ENCODE data around the gene TULP1.

TULP1 gene

DNA sequence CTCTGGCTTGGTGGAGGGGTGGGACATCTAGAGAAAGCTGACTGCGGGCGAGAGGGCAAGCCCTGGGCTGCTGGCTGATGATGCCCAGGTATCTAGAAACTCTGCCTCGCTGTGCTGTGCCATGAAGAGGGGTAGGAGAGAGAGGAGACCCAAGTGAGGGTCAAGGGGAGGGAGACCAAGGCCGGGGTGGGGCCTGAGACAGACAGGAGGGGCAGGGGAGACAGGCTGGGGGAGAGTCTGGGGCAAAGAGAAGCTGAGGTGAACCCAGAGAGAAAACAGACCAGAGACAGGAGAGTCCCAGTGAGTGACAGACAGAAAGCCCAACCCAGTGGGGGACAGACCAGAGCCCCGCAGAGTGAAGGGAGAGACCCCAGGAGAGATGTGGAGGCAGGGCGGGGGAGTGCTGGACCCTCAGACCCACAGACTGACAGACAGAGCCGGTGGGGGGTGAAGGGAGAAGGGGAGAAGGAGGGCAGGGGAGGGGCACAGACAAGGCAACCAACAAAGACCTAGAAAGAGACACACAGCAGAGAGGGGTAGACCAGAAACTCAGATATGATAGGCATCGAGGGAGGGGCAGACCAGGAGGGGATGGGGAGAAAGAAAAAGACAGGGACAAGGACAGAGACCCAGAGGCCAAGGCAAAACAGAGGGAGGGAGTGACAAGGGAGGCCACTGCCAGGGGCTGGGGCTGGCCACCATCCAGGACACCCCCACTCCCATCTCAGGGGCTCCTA is 21.7 kb downstream of the TULP1 start:
- peaks cover 83% of the 10 kb centered on the region for H3K4me1 Mint-ChIP-seq
- peak overlapping the region; percentile 68 for H3K27ac Mint-ChIP-seq
- no peaks in the 10 kb centered on the region for H3K36me3 Mint-ChIP-seq (ENCODE audit: low read depth)

DNA sequence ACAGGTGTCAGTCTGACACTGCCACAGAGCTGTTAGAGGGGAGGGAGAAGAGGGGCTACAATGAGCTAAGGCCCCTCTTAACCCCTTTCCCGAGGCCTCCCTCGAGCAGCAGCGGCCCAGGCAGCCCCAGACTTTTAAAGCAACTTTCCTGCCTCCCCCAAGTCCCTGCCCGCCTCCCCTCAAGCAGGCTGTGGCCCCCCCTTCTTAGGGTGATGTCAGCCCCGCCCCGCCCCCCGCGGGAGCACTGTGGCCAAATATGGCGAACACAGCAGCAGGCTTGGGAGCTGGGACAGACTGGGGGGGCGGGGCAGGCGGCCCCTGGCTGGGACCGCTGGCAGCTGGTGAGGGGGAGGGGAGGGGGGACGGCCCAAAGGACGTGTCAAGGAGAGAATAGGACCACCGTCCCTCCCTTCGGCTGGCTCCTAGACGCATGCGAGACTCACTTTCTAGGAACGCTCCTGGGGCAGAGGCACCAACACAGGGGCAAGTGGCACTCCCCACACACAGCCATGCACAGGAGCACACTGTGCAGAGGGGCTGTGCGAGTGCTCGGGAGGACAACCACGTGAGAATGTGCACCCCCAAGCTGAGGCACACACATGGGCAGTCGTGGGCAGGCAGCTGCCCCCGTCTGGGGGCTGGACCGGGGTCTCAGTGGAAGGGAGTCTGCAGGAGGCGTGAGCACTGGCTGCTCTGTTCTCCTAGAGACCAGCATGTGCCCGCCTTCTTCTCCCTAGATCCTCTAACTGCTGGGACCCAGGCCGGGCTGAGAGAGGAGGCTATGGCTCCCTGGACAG is 22.5 kb downstream of the TULP1 start:
- H3K4me3 Mint-ChIP-seq = peak overlapping the region; percentile 68
- peaks cover 83% of the 10 kb centered on the region for H3K4me1 Mint-ChIP-seq
- no peaks in the 10 kb centered on the region for H3K27me3 Mint-ChIP-seq (ENCODE audit: low read depth, poor library complexity)
- peak overlapping the region; percentile 68 for H3K27ac Mint-ChIP-seq
- no peaks in the 10 kb centered on the region for H3K36me3 Mint-ChIP-seq (ENCODE audit: low read depth)
- TF ChIP-seq, protein P1, sequence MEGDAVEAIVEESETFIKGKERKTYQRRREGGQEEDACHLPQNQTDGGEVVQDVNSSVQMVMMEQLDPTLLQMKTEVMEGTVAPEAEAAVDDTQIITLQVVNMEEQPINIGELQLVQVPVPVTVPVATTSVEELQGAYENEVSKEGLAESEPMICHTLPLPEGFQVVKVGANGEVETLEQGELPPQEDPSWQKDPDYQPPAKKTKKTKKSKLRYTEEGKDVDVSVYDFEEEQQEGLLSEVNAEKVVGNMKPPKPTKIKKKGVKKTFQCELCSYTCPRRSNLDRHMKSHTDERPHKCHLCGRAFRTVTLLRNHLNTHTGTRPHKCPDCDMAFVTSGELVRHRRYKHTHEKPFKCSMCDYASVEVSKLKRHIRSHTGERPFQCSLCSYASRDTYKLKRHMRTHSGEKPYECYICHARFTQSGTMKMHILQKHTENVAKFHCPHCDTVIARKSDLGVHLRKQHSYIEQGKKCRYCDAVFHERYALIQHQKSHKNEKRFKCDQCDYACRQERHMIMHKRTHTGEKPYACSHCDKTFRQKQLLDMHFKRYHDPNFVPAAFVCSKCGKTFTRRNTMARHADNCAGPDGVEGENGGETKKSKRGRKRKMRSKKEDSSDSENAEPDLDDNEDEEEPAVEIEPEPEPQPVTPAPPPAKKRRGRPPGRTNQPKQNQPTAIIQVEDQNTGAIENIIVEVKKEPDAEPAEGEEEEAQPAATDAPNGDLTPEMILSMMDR (IDR thresholded peaks at IDR 0.05) = no peak
- no peaks in the 10 kb centered on the region for H3K9me3 Mint-ChIP-seq
- DNase-seq = peak; percentile 80

More for the DNA sequence above, 21.7 kb downstream of the TULP1 start:
- Mint-ChIP-seq H3K4me3 (peak overlapping the region; percentile 68), H3K9me3 (no peaks in the 10 kb centered on the region), H3K27me3 (ENCODE audit: low read depth, poor library complexity) (no peaks in the 10 kb centered on the region)
- DNase-seq = no peak
- TF ChIP-seq, protein P1 (IDR thresholded peaks at IDR 0.05) = no peak

DNA sequence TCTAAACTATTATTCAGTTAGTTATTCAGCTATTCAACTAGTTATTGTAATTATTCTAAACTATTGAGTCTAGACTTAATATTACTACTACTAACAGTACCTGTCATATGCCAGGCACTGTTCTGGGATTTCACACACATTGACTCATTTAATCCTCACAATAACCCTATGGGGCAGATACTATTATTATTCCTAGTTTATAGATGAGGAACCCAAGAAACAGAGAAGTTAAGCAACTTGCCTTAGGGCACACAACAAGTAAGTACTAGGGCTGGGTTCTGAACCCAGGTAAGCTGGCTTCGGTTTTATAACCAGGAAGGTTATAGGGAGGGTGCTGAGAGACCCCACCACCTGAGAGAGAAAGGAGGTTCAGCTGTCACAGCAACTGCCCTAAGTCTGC is 23.6 kb downstream of the TULP1 start:
- Mint-ChIP-seq H3K4me1 (peaks cover 77% of the 10 kb centered on the region), H3K27ac (no peak overlapping the region), H3K27me3 (ENCODE audit: low read depth, poor library complexity) (no peaks in the 10 kb centered on the region), H3K4me3 (no peak overlapping the region), H3K36me3 (ENCODE audit: low read depth) (no peaks in the 10 kb centered on the region), H3K9me3 (no peaks in the 10 kb centered on the region)
- TF ChIP-seq, protein P1 (IDR thresholded peaks at IDR 0.05) = no peak
- DNase-seq = no peak

DNA sequence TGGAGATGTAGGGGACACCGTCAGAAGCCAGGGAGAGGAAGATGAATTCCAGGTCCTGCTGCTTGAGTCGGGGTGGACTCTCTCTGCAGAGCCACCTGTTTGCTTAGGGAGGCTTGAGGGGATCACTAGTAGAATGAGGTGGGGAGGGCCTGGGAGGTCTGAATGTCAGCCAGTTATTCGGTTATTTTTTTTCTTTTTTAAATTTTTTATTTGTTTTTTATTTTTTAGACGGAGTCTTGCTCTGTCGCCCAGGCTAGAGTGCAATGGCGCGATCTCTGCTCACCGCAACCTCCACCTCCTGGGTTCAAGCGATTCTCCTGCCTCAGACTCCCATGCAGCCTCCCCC is 24.2 kb downstream of the TULP1 start:
- TF ChIP-seq, protein P1 (IDR thresholded peaks at IDR 0.05) = no peak
- Mint-ChIP-seq H3K4me1 (peaks cover 71% of the 10 kb centered on the region), H3K27ac (peak overlapping the region; percentile 66), H3K27me3 (ENCODE audit: low read depth, poor library complexity) (no peaks in the 10 kb centered on the region), H3K36me3 (ENCODE audit: low read depth) (peaks cover under 1% of the 10 kb centered on the region), H3K4me3 (no peak overlapping the region), H3K9me3 (no peaks in the 10 kb centered on the region)
- DNase-seq = no peak

DNA sequence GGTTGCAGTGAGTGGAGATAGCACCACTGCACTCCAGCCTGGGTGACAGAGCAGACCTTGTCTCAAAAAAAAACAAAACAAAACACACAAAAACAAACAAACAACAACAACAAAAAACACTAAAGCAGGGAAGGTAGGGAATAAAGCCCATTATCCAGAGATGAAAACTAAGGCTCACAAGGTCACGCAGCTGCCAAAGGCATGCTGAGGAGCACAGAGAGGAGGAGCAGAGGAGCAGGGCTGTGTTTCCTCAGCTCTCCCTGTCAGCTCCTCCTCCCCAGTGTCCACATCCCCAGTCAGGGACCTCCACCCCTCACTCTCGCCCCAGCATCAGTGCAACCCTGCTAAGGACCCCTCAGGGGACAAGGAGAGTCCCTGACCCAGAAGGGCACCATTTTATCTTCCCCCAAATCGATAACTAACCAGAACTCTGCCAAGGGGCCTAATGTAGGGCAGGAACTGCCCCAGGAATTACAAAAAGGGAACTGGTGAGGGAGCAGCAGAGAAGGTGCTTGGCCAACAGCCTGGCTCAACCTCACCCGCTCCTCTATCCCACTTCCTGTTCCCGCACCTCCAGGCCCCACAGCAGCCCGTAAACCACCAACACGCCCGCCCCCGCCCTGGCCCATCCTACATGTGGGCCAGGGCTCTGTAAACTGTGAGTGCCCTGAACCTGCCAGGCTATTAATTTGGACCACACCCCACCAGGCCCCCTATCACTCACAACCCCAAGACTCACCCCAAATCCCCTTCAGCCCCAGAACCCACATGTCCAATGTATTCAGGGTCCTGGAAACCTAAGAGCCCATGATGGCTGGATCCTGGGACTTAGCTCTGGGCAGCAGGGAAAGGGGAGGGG is 24.8 kb downstream of the TULP1 start:
- peaks cover 71% of the 10 kb centered on the region for H3K4me1 Mint-ChIP-seq
- H3K27ac Mint-ChIP-seq = peak overlapping the region; percentile 66
- H3K36me3 Mint-ChIP-seq (ENCODE audit: low read depth) = peaks cover 7% of the 10 kb centered on the region
- H3K9me3 Mint-ChIP-seq = no peaks in the 10 kb centered on the region
- TF ChIP-seq, protein P1 (IDR thresholded peaks at IDR 0.05) = no peak
- H3K27me3 Mint-ChIP-seq (ENCODE audit: low read depth, poor library complexity) = no peaks in the 10 kb centered on the region
- peak overlapping the region; percentile 41 for H3K4me3 Mint-ChIP-seq
- no peak for DNase-seq
